ENCODE data around the gene SSPN. TPM values are rescaled to one million over a fixed set of nuclear protein-coding genes. Genes with fewer than 3 reads are reported as not detected.

Gene SSPN
- total RNA-seq, 1 experiment from 2014 or later: 10.4 TPM

GRCh38 chr12:26239122-26239851 is 43.9 kb downstream of the SSPN start:
- ChIA-PET CTCF (interaction anchor here (0.6 to 1.5 kb wide), 5 partner anchors 10 to 375 kb away, joined by 3 to 12 read pairs (median 3); no protein-coding TSS in a partner anchor), POLR2A (ENCODE audit: unreplicated experiment) (interaction anchor here (0.5 to 1.1 kb wide), 7 partner anchors 12 to 776 kb away, joined by 3 to 11 read pairs (median 5); no protein-coding TSS in a partner anchor)
- peak; percentile 91 to 99 for DNase-seq
- Histone ChIP-seq H3K9me2 (ENCODE audit: insufficient read depth) (no peaks in the 10 kb centered on the region), H3K4me1 (replicated peaks; ENCODE audit: insufficient read depth) (peaks cover 72% of the 10 kb centered on the region), H3K27ac (peak overlapping the region; percentile 85), H3K27me3 (ENCODE audit: insufficient read depth, low read depth) (no peaks in the 10 kb centered on the region), H3K79me2 (ENCODE audit: low read depth) (no peaks in the 10 kb centered on the region), H3K4me3 (peak overlapping the region; percentile 23; the same call in 1 of the 2 replicates), H4K20me1 (ENCODE audit: insufficient read depth) (no peaks in the 10 kb centered on the region), H3K4me2 (peak overlapping the region; percentile 66), H3F3A (ENCODE audit: insufficient read depth, low read depth) (peaks cover 33% of the 10 kb centered on the region), H2AFZ (peak overlapping the region; percentile 20; the same call in 1 of the 2 replicates), H3K9me3 (ENCODE audit: insufficient read depth, low read depth) (no peaks in the 10 kb centered on the region), H3K36me3 (ENCODE audit: low read depth) (no peaks in the 10 kb centered on the region)
- intact Hi-C loops (cut with micrococcal nuclease; ENCODE audit: unreplicated experiment): loop anchor here (1.0 to 2.0 kb wide), 4 partner anchors 35 to 113 kb away; no protein-coding TSS in a partner anchor
- no peak for TF ChIP-seq EZH2 (IDR thresholded peaks at IDR 0.05; ENCODE audit: low read depth)
- TF ChIP-seq, protein P1, sequence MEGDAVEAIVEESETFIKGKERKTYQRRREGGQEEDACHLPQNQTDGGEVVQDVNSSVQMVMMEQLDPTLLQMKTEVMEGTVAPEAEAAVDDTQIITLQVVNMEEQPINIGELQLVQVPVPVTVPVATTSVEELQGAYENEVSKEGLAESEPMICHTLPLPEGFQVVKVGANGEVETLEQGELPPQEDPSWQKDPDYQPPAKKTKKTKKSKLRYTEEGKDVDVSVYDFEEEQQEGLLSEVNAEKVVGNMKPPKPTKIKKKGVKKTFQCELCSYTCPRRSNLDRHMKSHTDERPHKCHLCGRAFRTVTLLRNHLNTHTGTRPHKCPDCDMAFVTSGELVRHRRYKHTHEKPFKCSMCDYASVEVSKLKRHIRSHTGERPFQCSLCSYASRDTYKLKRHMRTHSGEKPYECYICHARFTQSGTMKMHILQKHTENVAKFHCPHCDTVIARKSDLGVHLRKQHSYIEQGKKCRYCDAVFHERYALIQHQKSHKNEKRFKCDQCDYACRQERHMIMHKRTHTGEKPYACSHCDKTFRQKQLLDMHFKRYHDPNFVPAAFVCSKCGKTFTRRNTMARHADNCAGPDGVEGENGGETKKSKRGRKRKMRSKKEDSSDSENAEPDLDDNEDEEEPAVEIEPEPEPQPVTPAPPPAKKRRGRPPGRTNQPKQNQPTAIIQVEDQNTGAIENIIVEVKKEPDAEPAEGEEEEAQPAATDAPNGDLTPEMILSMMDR (conservative IDR thresholded peaks at IDR 0.05): no peak
- BruUV-seq (replicated peaks): TSS peak; percentile 73

- H3K79me2 ChIP-seq (ENCODE audit: low read depth): no peaks in the 10 kb centered on the region
- peak overlapping the region; percentile 85 for H3K27ac ChIP-seq
- peaks cover 80% of the 10 kb centered on the region for H3K4me1 ChIP-seq (replicated peaks; ENCODE audit: insufficient read depth)
- H3K4me3 ChIP-seq: peak overlapping the region; percentile 23; the same call in 1 of the 2 replicates
- ChIA-PET POLR2A (ENCODE audit: unreplicated experiment) (interaction anchor here (0.5 to 1.1 kb wide), 8 partner anchors 13 to 775 kb away, joined by 3 to 11 read pairs (median 5); no protein-coding TSS in a partner anchor), CTCF (interaction anchor here (0.6 to 1.5 kb wide), 6 partner anchors 11 to 374 kb away, joined by 3 to 12 read pairs (median 3); no protein-coding TSS in a partner anchor)
- peak overlapping the region; percentile 17; the same call in 1 of the 2 replicates for H2AFZ ChIP-seq
- peak overlapping the region; percentile 66 for H3K4me2 ChIP-seq
- no peaks in the 10 kb centered on the region for H3K9me2 ChIP-seq (ENCODE audit: insufficient read depth)
- peaks cover 33% of the 10 kb centered on the region for H3F3A ChIP-seq (ENCODE audit: insufficient read depth, low read depth)
- H3K27me3 ChIP-seq (ENCODE audit: insufficient read depth, low read depth): no peaks in the 10 kb centered on the region
- no TSS peak for BruUV-seq (replicated peaks)
- DNase-seq: no peak
- no peaks in the 10 kb centered on the region for H3K36me3 ChIP-seq (ENCODE audit: low read depth)
- no peaks in the 10 kb centered on the region for H3K9me3 ChIP-seq (ENCODE audit: insufficient read depth, low read depth)
- intact Hi-C loops (cut with micrococcal nuclease; ENCODE audit: unreplicated experiment): loop anchor here (1.0 to 2.0 kb wide), 4 partner anchors 34 to 114 kb away; no protein-coding TSS in a partner anchor
- no peak for TF ChIP-seq EZH2 (IDR thresholded peaks at IDR 0.05; ENCODE audit: low read depth)
- TF ChIP-seq, protein P1 (conservative IDR thresholded peaks at IDR 0.05): no peak
- no peaks in the 10 kb centered on the region for H4K20me1 ChIP-seq (ENCODE audit: insufficient read depth)
These were observed 44.8 kb downstream of the SSPN start for GRCh38 chr12:26239852-26240815.

- Histone ChIP-seq H4K20me1 (ENCODE audit: insufficient read depth) (no peaks in the 10 kb centered on the region), H3K4me1 (replicated peaks; ENCODE audit: insufficient read depth) (peaks cover 90% of the 10 kb centered on the region), H3K4me3 (no peak overlapping the region), H3K27me3 (ENCODE audit: insufficient read depth, low read depth) (no peaks in the 10 kb centered on the region), H3K27ac (peak overlapping the region; percentile 85), H3F3A (ENCODE audit: insufficient read depth, low read depth) (peaks cover 42% of the 10 kb centered on the region), H3K9me2 (ENCODE audit: insufficient read depth) (no peaks in the 10 kb centered on the region), H3K9me3 (ENCODE audit: insufficient read depth, low read depth) (no peaks in the 10 kb centered on the region), H2AFZ (no peak overlapping the region), H3K36me3 (ENCODE audit: low read depth) (no peaks in the 10 kb centered on the region), H3K4me2 (peak overlapping the region; percentile 66; the same call in 1 of the 2 replicates), H3K79me2 (ENCODE audit: low read depth) (no peaks in the 10 kb centered on the region)
- intact Hi-C loops (cut with micrococcal nuclease; ENCODE audit: unreplicated experiment): no loop called here
- TF ChIP-seq, protein P1 (conservative IDR thresholded peaks at IDR 0.05): no peak
- TF ChIP-seq EZH2 (IDR thresholded peaks at IDR 0.05; ENCODE audit: low read depth): no peak
- BruUV-seq (replicated peaks): no TSS peak
- no peak for DNase-seq
- ChIA-PET CTCF (interaction anchor here (0.7 kb wide), 1 partner anchor 99 kb away, joined by 4 read pairs; no protein-coding TSS in a partner anchor), POLR2A (ENCODE audit: unreplicated experiment) (interaction anchor here (0.6 kb wide), 1 partner anchor 412 kb away, joined by 4 read pairs; no protein-coding TSS in a partner anchor)
These were observed 45.7 kb downstream of the SSPN start for GRCh38 chr12:26241080-26241479.

Measured in PC-9 (cell line).